HEK293 (cell line): ENCODE measurements around the gene LHX6.

Experiments used
- CTCF ChIA-PET: fragments of 350-600 bp; formaldehyde crosslinking; extraction: SDS; loops from one replicate; lab custom pipeline; 2021; ENCODE audit warnings: antibody characterized with exemption; lab: Yijun Ruan, JAX
- POLR2A ChIA-PET: fragments of 300-600 bp; formaldehyde crosslinking; extraction: SDS; loops from one replicate; lab custom pipeline; 2020; ENCODE audit warnings: antibody characterized with exemption, inconsistent platforms; lab: Yijun Ruan, JAX
- H3K27ac ChIP-seq: fragments of 200-500 bp; sonication (Bioruptor generic); 2 replicates; pipeline ENCODE4 v1.5.1; 2014; ENCODE audit warnings: low read depth, low read length, control low read depth, inconsistent platforms; ENCODE audit errors: extremely low read depth
- H3K36me3 ChIP-seq, 2 experiments: fragments of 200-500 bp in 1 of 2; sonication (Bioruptor generic) in 1 of 2; 1 replicate in 1 of 2; 2 replicates in 1 of 2; pipeline ENCODE4 v1.5.1; 2014 to 2017; ENCODE audit warnings: inconsistent platforms in 2 of 2, low read length in 2 of 2; ENCODE audit not compliant: control insufficient read depth in 2 of 2, insufficient read depth in 1 of 2
- H3K4me1 ChIP-seq: fragments of 200-500 bp; sonication (Bioruptor generic); 2 replicates; pipeline ENCODE4 v1.5.1; 2014; ENCODE audit warnings: mild to moderate bottlenecking, low read length, inconsistent platforms; ENCODE audit not compliant: control insufficient read depth, insufficient read depth
- H3K4me3 ChIP-seq: 2 replicates; pipeline ENCODE4 v1.5.1; 2011; ENCODE audit warnings: low read depth, mild to moderate bottlenecking, control low read depth, low read length, moderate library complexity
- H3K9me3 ChIP-seq: fragments of 200-500 bp; sonication (Bioruptor generic); 2 replicates; pipeline ENCODE4 v1.5.1; 2014; ENCODE audit warnings: low read depth, low read length, inconsistent platforms; ENCODE audit not compliant: control insufficient read depth, insufficient read depth
- BCL11A ChIP-seq: fragments of 450-650 bp; formaldehyde crosslinking; IDR thresholded peaks from 2 replicates; pipeline ENCODE4 v1.5.1; 2016; ENCODE audit warnings: low read depth, missing biosample characterization, missing genetic modification characterization
- HOXA7 ChIP-seq: sonication (generic); formaldehyde crosslinking; IDR thresholded peaks from 2 replicates; pipeline ENCODE4 v1.8.1; 2022; ENCODE audit warnings: missing genetic modification reagents, borderline replicate concordance
- OVOL3 ChIP-seq: fragments of 450-650 bp; formaldehyde crosslinking; IDR thresholded peaks from 2 replicates; pipeline ENCODE4 v1.5.1; 2016; ENCODE audit warnings: missing biosample characterization, missing genetic modification characterization
- ZFHX2 ChIP-seq: fragments of 450-650 bp; formaldehyde crosslinking; conservative IDR thresholded peaks from 2 replicates; pipeline ENCODE4 v1.5.1; 2016; ENCODE audit warnings: missing biosample characterization, missing genetic modification characterization
- ZNF133 ChIP-seq: fragments of 450-650 bp; formaldehyde crosslinking; IDR thresholded peaks from 2 replicates; pipeline ENCODE4 v1.5.1; 2016; ENCODE audit warnings: missing biosample characterization, missing genetic modification characterization
- ZNF146 ChIP-seq: fragments of 450-650 bp; formaldehyde crosslinking; IDR thresholded peaks from 2 replicates; pipeline ENCODE4 v1.5.1; 2016; ENCODE audit warnings: missing biosample characterization, missing genetic modification characterization
- ZNF174 ChIP-seq: fragments of 450-650 bp; formaldehyde crosslinking; IDR thresholded peaks from 2 replicates; pipeline ENCODE4 v1.5.0; 2017; ENCODE audit warnings: missing biosample characterization, mild to moderate bottlenecking, missing genetic modification characterization
- ZNF221 ChIP-seq: fragments of 450-650 bp; formaldehyde crosslinking; IDR thresholded peaks from 2 replicates; pipeline ENCODE4 v1.5.1; 2017; ENCODE audit warnings: missing biosample characterization, missing genetic modification characterization, borderline replicate concordance
- ZNF248 ChIP-seq: fragments of 450-650 bp; formaldehyde crosslinking; IDR thresholded peaks from 2 replicates; pipeline ENCODE4 v1.5.1; 2017; ENCODE audit warnings: missing biosample characterization, missing genetic modification characterization
- ZNF391 ChIP-seq: fragments of 450-650 bp; formaldehyde crosslinking; IDR thresholded peaks from 2 replicates; pipeline ENCODE4 v1.5.1; 2016; ENCODE audit warnings: low read depth, missing biosample characterization, missing genetic modification characterization, borderline replicate concordance
- TF ChIP-seq, protein P1 (sequence below): fragments of 450-650 bp; formaldehyde crosslinking; IDR thresholded peaks from 2 replicates; pipeline ENCODE4 v1.5.1; 2016; ENCODE audit warnings: missing biosample characterization, missing genetic modification characterization, borderline replicate concordance
- TF ChIP-seq, protein P2 (sequence below): sonication (generic); formaldehyde crosslinking; IDR thresholded peaks from 2 replicates; pipeline ENCODE4 v1.8.1; 2022; ENCODE audit warnings: mild to moderate bottlenecking, moderate library complexity, missing genetic modification reagents
- TF ChIP-seq, protein P3 (sequence below): fragments of 450-650 bp; formaldehyde crosslinking; IDR thresholded peaks from 2 replicates; pipeline ENCODE4 v1.5.1; 2016; ENCODE audit warnings: missing biosample characterization, missing genetic modification characterization, borderline replicate concordance
- TF ChIP-seq, protein P4 (sequence below): fragments of 450-650 bp; formaldehyde crosslinking; IDR thresholded peaks from 2 replicates; pipeline ENCODE4 v1.5.1; 2017; ENCODE audit warnings: missing biosample characterization, missing genetic modification characterization
- TF ChIP-seq, protein P5 (sequence below): fragments of 450-650 bp; formaldehyde crosslinking; IDR thresholded peaks from 2 replicates; pipeline ENCODE4 v1.5.0; 2017; ENCODE audit warnings: missing biosample characterization, missing genetic modification characterization, borderline replicate concordance
- TF ChIP-seq, protein P6 (sequence below): fragments of 450-650 bp; formaldehyde crosslinking; IDR thresholded peaks from 2 replicates; pipeline ENCODE4 v1.5.1; 2017; ENCODE audit warnings: missing biosample characterization, missing genetic modification characterization
- TF ChIP-seq, protein P7 (sequence below): fragments of 450-650 bp; formaldehyde crosslinking; IDR thresholded peaks from 2 replicates; pipeline ENCODE4; 2016; ENCODE audit warnings: missing biosample characterization, missing genetic modification characterization

LHX6 gene

DNA sequence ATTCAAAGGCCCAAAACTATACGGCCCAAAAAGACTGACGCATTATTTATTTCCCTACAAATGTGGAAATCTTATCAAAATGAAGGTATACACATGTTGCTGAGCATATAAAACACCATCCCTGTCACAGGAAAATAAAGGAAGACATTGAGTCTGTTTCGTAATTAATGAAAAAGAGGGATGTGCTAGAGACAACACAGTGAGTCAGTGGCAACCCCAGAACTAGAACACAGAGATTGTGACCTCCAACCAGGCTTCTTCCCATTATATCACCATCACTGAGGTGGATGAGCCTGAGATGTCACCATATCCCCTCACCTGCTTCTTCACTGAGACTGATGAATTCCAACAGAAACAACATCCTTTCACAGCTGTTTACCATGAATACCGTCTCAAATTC is 73.0 kb downstream of the LHX6 start:
- Histone ChIP-seq H3K9me3 (no peaks in the 10 kb centered on the region), H3K27ac (no peak overlapping the region), H3K4me1 (no peaks in the 10 kb centered on the region), H3K36me3 (peaks cover 0 to 19% of the 10 kb centered on the region in 2 experiments; a peak in 2 of 3 replicates), H3K4me3 (no peak overlapping the region)
- CTCF ChIA-PET, result interaction anchor here (1.7 to 3.9 kb wide), 4 partner anchors 11 to 109 kb away, joined by 4 to 24 read pairs (median 6); partner anchors contain the start of genes MRRF and RBM18
- TF ChIP-seq ZNF221 (tag by site-specific recombination) (no peak), BCL11A (no peak), ZFHX2 (tag by site-specific recombination) (no peak), HOXA7 (CRISPR knock-in tag) (no peak), OVOL3 (no peak), ZNF248 (tag by site-specific recombination) (no peak), ZNF146 (no peak), ZNF133 (no peak), ZNF391 (tag by site-specific recombination) (no peak), ZNF174 (tag by site-specific recombination) (no peak)
- TF ChIP-seq, protein P1, sequence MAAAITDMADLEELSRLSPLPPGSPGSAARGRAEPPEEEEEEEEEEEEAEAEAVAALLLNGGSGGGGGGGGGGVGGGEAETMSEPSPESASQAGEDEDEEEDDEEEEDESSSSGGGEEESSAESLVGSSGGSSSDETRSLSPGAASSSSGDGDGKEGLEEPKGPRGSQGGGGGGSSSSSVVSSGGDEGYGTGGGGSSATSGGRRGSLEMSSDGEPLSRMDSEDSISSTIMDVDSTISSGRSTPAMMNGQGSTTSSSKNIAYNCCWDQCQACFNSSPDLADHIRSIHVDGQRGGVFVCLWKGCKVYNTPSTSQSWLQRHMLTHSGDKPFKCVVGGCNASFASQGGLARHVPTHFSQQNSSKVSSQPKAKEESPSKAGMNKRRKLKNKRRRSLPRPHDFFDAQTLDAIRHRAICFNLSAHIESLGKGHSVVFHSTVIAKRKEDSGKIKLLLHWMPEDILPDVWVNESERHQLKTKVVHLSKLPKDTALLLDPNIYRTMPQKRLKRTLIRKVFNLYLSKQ, result no peak
- TF ChIP-seq, protein P2, sequence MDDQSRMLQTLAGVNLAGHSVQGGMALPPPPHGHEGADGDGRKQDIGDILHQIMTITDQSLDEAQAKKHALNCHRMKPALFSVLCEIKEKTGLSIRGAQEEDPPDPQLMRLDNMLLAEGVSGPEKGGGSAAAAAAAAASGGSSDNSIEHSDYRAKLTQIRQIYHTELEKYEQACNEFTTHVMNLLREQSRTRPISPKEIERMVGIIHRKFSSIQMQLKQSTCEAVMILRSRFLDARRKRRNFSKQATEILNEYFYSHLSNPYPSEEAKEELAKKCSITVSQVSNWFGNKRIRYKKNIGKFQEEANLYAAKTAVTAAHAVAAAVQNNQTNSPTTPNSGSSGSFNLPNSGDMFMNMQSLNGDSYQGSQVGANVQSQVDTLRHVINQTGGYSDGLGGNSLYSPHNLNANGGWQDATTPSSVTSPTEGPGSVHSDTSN, result no peak
- TF ChIP-seq, protein P3, sequence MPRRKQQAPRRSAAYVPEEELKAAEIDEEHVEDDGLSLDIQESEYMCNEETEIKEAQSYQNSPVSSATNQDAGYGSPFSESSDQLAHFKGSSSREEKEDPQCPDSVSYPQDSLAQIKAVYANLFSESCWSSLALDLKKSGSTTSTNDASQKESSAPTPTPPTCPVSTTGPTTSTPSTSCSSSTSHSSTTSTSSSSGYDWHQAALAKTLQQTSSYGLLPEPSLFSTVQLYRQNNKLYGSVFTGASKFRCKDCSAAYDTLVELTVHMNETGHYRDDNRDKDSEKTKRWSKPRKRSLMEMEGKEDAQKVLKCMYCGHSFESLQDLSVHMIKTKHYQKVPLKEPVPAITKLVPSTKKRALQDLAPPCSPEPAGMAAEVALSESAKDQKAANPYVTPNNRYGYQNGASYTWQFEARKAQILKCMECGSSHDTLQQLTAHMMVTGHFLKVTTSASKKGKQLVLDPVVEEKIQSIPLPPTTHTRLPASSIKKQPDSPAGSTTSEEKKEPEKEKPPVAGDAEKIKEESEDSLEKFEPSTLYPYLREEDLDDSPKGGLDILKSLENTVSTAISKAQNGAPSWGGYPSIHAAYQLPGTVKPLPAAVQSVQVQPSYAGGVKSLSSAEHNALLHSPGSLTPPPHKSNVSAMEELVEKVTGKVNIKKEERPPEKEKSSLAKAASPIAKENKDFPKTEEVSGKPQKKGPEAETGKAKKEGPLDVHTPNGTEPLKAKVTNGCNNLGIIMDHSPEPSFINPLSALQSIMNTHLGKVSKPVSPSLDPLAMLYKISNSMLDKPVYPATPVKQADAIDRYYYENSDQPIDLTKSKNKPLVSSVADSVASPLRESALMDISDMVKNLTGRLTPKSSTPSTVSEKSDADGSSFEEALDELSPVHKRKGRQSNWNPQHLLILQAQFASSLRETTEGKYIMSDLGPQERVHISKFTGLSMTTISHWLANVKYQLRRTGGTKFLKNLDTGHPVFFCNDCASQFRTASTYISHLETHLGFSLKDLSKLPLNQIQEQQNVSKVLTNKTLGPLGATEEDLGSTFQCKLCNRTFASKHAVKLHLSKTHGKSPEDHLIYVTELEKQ (tag by site-specific recombination), result no peak
- TF ChIP-seq, protein P4, sequence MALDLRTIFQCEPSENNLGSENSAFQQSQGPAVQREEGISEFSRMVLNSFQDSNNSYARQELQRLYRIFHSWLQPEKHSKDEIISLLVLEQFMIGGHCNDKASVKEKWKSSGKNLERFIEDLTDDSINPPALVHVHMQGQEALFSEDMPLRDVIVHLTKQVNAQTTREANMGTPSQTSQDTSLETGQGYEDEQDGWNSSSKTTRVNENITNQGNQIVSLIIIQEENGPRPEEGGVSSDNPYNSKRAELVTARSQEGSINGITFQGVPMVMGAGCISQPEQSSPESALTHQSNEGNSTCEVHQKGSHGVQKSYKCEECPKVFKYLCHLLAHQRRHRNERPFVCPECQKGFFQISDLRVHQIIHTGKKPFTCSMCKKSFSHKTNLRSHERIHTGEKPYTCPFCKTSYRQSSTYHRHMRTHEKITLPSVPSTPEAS (tag by site-specific recombination), result no peak
- TF ChIP-seq, protein P5, sequence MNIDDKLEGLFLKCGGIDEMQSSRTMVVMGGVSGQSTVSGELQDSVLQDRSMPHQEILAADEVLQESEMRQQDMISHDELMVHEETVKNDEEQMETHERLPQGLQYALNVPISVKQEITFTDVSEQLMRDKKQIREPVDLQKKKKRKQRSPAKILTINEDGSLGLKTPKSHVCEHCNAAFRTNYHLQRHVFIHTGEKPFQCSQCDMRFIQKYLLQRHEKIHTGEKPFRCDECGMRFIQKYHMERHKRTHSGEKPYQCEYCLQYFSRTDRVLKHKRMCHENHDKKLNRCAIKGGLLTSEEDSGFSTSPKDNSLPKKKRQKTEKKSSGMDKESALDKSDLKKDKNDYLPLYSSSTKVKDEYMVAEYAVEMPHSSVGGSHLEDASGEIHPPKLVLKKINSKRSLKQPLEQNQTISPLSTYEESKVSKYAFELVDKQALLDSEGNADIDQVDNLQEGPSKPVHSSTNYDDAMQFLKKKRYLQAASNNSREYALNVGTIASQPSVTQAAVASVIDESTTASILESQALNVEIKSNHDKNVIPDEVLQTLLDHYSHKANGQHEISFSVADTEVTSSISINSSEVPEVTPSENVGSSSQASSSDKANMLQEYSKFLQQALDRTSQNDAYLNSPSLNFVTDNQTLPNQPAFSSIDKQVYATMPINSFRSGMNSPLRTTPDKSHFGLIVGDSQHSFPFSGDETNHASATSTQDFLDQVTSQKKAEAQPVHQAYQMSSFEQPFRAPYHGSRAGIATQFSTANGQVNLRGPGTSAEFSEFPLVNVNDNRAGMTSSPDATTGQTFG (tag by site-specific recombination), result no peak
- TF ChIP-seq, protein P6, sequence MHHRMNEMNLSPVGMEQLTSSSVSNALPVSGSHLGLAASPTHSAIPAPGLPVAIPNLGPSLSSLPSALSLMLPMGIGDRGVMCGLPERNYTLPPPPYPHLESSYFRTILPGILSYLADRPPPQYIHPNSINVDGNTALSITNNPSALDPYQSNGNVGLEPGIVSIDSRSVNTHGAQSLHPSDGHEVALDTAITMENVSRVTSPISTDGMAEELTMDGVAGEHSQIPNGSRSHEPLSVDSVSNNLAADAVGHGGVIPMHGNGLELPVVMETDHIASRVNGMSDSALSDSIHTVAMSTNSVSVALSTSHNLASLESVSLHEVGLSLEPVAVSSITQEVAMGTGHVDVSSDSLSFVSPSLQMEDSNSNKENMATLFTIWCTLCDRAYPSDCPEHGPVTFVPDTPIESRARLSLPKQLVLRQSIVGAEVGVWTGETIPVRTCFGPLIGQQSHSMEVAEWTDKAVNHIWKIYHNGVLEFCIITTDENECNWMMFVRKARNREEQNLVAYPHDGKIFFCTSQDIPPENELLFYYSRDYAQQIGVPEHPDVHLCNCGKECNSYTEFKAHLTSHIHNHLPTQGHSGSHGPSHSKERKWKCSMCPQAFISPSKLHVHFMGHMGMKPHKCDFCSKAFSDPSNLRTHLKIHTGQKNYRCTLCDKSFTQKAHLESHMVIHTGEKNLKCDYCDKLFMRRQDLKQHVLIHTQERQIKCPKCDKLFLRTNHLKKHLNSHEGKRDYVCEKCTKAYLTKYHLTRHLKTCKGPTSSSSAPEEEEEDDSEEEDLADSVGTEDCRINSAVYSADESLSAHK, result no peak
- TF ChIP-seq, protein P7, sequence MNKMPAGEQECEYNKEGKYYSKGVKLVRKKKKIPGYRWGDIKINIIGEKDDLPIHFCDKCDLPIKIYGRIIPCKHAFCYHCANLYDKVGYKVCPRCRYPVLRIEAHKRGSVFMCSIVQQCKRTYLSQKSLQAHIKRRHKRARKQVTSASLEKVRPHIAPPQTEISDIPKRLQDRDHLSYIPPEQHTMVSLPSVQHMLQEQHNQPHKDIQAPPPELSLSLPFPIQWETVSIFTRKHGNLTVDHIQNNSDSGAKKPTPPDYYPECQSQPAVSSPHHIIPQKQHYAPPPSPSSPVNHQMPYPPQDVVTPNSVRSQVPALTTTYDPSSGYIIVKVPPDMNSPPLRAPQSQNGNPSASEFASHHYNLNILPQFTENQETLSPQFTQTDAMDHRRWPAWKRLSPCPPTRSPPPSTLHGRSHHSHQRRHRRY, result no peak
- POLR2A ChIA-PET, result no interaction called here
